Naive B cell (primary cell): ENCODE results near the gene WFDC10B. TPM values are rescaled to one million over a fixed set of nuclear protein-coding genes. Genes with fewer than 3 reads are reported as not detected.

Experiments used
- ATAC-seq, 2 donors: fragments of 150-1000 bp; cut with Tn5 transposase; 2 replicates each; pipeline ENCODE4 v1.10.0; 2021; ENCODE audit warnings: low read depth in 2 of 2, mild to moderate bottlenecking in 2 of 2, moderate library complexity in 2 of 2
- DNase-seq: peaks from one replicate; pipeline ENCODE4 v3.0.0; 2022
- H3K27ac Mint-ChIP-seq, 6 donors: one replicate each; pipeline ENCODE4 v1.8.0; 2020 to 2022; ENCODE audit warnings: mild to moderate bottlenecking in 6 of 6, mixed read lengths in 6 of 6, moderate library complexity in 5 of 6, inconsistent platforms in 2 of 6
- H3K27me3 Mint-ChIP-seq, 3 donors: one replicate each; pipeline ENCODE4 v1.8.0; 2021 to 2022; ENCODE audit warnings: mixed read lengths in 3 of 3, mild to moderate bottlenecking in 1 of 3
- H3K36me3 Mint-ChIP-seq, 2 donors: one replicate each; pipeline ENCODE4 v1.8.0; 2020 to 2022; ENCODE audit warnings: mixed read lengths in 2 of 2, inconsistent platforms in 1 of 2, mild to moderate bottlenecking in 1 of 2
- H3K4me1 Mint-ChIP-seq, 3 donors: one replicate each; pipeline ENCODE4 v1.8.0; 2020 to 2022; ENCODE audit warnings: mixed read lengths in 3 of 3, inconsistent platforms in 1 of 3, mild to moderate bottlenecking in 1 of 3, moderate library complexity in 1 of 3
- H3K4me3 Mint-ChIP-seq, 8 donors: one replicate each; pipeline ENCODE4 v1.8.0; 2020 to 2022; ENCODE audit warnings: mild to moderate bottlenecking in 8 of 8, mixed read lengths in 8 of 8, moderate library complexity in 8 of 8, inconsistent platforms in 2 of 8
- H3K9me3 Mint-ChIP-seq, 7 donors: one replicate each; pipeline ENCODE4 v1.8.0; 2020 to 2022; ENCODE audit warnings: mixed read lengths in 7 of 7, mild to moderate bottlenecking in 5 of 7, inconsistent platforms in 2 of 7, moderate library complexity in 1 of 7
- polyA plus RNA-seq, 6 donors: library from polyadenylated mRNA; unstranded; fragments of 300-500 nt; fragmentation: Illumina TruSeq; gene quantifications; one replicate each; pipeline ENCODE4 v1.2.3, GENCODE V29; 2021; ENCODE audit warnings: low read depth in 6 of 6

WFDC10B gene
- polyA plus RNA-seq, 6 donors from 2014 or later = not detected

DNA sequence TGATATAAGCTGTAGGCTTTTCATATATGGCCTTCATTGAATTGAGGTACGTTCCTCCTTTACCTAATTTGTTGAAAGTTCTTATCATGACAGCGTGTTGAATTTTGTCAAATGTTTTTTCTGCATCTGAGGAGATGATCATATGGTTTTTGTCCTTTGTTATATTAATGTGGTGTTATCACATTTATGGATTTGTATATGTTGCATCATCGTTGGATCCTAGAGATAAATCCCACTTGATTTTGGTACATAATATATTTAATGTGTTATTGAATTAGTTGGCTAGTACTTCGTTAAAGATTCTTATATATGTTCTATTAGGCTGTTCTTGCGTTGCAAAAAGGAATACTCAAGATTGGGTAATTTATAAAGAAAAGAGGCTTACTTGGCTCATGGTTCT is 65.1 kb downstream of the WFDC10B start:
- Mint-ChIP-seq H3K27ac (peak overlapping the region in 1 of 6 donors; percentile 26), H3K4me3 (no peak overlapping the region), H3K4me1 (no peaks in the 10 kb centered on the region), H3K36me3 (no peaks in the 10 kb centered on the region), H3K9me3 (peaks cover 0 to 9% (median 1%) of the 10 kb centered on the region in 7 donors), H3K27me3 (peaks cover 16 to 24% (median 22%) of the 10 kb centered on the region in 3 donors)
- no peak for DNase-seq
- no peak for ATAC-seq

DNA sequence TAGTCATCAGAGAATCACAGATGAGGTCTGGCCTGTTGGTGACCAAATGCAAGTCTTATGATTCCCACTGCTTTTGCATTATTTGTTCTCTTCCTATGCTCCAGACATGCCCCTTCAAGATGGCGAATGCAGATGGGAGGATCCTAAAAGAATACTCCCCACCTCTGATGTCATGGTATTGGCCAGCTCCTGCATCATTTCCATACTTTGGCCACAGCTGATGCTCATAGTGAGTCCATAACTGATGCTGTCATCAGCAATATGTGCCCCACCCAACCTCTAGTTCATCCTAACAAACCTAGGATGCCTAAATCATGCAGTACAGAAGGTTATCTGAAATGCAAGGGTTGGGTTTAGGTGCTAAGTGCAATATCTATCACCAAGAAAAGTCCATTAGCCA is 68.3 kb downstream of the WFDC10B start:
- Mint-ChIP-seq H3K36me3 (no peaks in the 10 kb centered on the region), H3K27me3 (peaks cover 16 to 31% (median 20%) of the 10 kb centered on the region in 3 donors), H3K27ac (no peak overlapping the region), H3K9me3 (peaks cover 0 to 9% (median 1%) of the 10 kb centered on the region in 7 donors), H3K4me1 (no peaks in the 10 kb centered on the region), H3K4me3 (no peak overlapping the region)
- ATAC-seq (no peak), DNase-seq (no peak)

Other genes with a start within 250 kb of the WFDC10B start
- gene WFDC2, start 235.3 kb downstream of the WFDC10B start, polyA plus RNA-seq = not detected
- not detected for gene SPINT3, start 189.4 kb downstream of the WFDC10B start, polyA plus RNA-seq
- not detected for gene WFDC6, start 165.5 kb downstream of the WFDC10B start, polyA plus RNA-seq
- gene EPPIN, start 157.6 kb downstream of the WFDC10B start, polyA plus RNA-seq = not detected
- gene WFDC8, start 125.7 kb downstream of the WFDC10B start, polyA plus RNA-seq = not detected
- gene WFDC10A, start 75.3 kb downstream of the WFDC10B start, polyA plus RNA-seq = not detected
- not detected for gene WFDC9, start 73.7 kb downstream of the WFDC10B start, polyA plus RNA-seq
- gene WFDC11, start 34.8 kb downstream of the WFDC10B start, polyA plus RNA-seq = not detected
- not detected for gene WFDC13, start 3.0 kb downstream of the WFDC10B start, polyA plus RNA-seq
- gene SPINT4, start 17.3 kb upstream of the WFDC10B start, polyA plus RNA-seq = not detected
- gene WFDC3, start 86.9 kb upstream of the WFDC10B start, polyA plus RNA-seq = not detected
- gene DNTTIP1, start 86.9 kb upstream of the WFDC10B start, polyA plus RNA-seq = 10 to 100 TPM; 27.9 to 44.5 (median 37.7) TPM
- under 1 TPM in 1 of 6 donors, not detected in 5; 0.53 TPM for gene UBE2C, start 107.6 kb upstream of the WFDC10B start, polyA plus RNA-seq
- 1 to 10 TPM in 1 of 6 donors, under 1 TPM in 2, not detected in 3; 0.64 to 1.2 (median 0.69) TPM for gene TNNC2, start 122.3 kb upstream of the WFDC10B start, polyA plus RNA-seq
- 1 to 10 TPM in 3 of 6 donors, under 1 TPM in 2, not detected in 1; 0.45 to 1.9 (median 1.1) TPM for gene SNX21, start 128.8 kb upstream of the WFDC10B start, polyA plus RNA-seq
- gene ACOT8, start 152.4 kb upstream of the WFDC10B start, polyA plus RNA-seq = 10 to 100 TPM; 35.4 to 46.7 (median 38.7) TPM
- gene ZSWIM3, start 152.6 kb upstream of the WFDC10B start, polyA plus RNA-seq = 1 to 10 TPM in 5 of 6 donors, not detected in 1; 1.3 to 2.9 (median 1.8) TPM
- 10 to 100 TPM in 1 of 6 donors, 1 to 10 TPM in 4, not detected in 1; 3.0 to 11.6 (median 4.7) TPM for gene ZSWIM1, start 176.2 kb upstream of the WFDC10B start, polyA plus RNA-seq
- not detected for gene SPATA25, start 182.6 kb upstream of the WFDC10B start, polyA plus RNA-seq
- 1 to 10 TPM in 3 of 6 donors, under 1 TPM in 2, not detected in 1; 0.69 to 2.4 (median 1.1) TPM for gene NEURL2, start 186.2 kb upstream of the WFDC10B start, polyA plus RNA-seq
- gene CTSA, start 186.3 kb upstream of the WFDC10B start, polyA plus RNA-seq = 10 to 100 TPM; 28.6 to 46.5 (median 42.3) TPM
- gene PLTP, start 207.1 kb upstream of the WFDC10B start, polyA plus RNA-seq = 10 to 100 TPM in 1 of 6 donors, 1 to 10 TPM in 4, under 1 TPM in 1; 0.66 to 10.2 (median 5.1) TPM
- gene PCIF1, start 229.7 kb upstream of the WFDC10B start, polyA plus RNA-seq = 100 to 1,000 TPM in 1 of 6 donors, 10 to 100 TPM in 5; 76.3 to 123 (median 91.4) TPM